A673 (cell line): ENCODE measurements around the gene PARPBP. TPM values are rescaled to one million over a fixed set of nuclear protein-coding genes. Genes with fewer than 3 reads are reported as not detected.

Experiments used
- BruUV-seq: library from RNA; stranded (reverse); fragments of 400-500 nt; replicated peaks from 2 replicates; lab custom pipeline; 2021; lab: Mats Ljungman, UMichigan
- CTCF ChIA-PET: fragments of 300-600 bp; sonication (Branson Sonifier 250); formaldehyde crosslinking; loops from one replicate; lab custom pipeline; 2022; ENCODE audit warnings: antibody characterized with exemption; lab: Charles Lee
- POLR2A ChIA-PET: fragments of 300-600 bp; sonication (Branson Sonifier 250); formaldehyde crosslinking; loops from one replicate; lab custom pipeline; 2022; ENCODE audit warnings: antibody characterized with exemption; ENCODE audit not compliant: low non-redundant PET; lab: Charles Lee
- DNase-seq: peaks from one replicate; pipeline ENCODE4 v3.0.0-alpha.2; 2015; ENCODE audit warnings: low spot score
- H3K27ac ChIP-seq: fragments of 200-600 bp; sonication (generic); 2 replicates; pipeline ENCODE4 v1.5.1; 2016; ENCODE audit warnings: mixed run types, low read depth, mild to moderate bottlenecking, mixed read lengths, antibody characterized with exemption, low read length; ENCODE audit not compliant: poor library complexity, severe bottlenecking
- H3K27me3 ChIP-seq: fragments of 200-600 bp; sonication (generic); replicated peaks from 2 replicates; pipeline ENCODE4 v1.6.1; 2017; ENCODE audit warnings: mixed run types, low read depth, mild to moderate bottlenecking, mixed read lengths, antibody characterized with exemption, low read length; ENCODE audit not compliant: insufficient read depth, poor library complexity
- H3K36me3 ChIP-seq: fragments of 200-600 bp; sonication (generic); 2 replicates; pipeline ENCODE4 v1.6.1; 2016; ENCODE audit warnings: mixed run types, mild to moderate bottlenecking, mixed read lengths, antibody characterized with exemption, low read length; ENCODE audit not compliant: insufficient read depth, poor library complexity, severe bottlenecking
- H3K4me1 ChIP-seq: fragments of 200-600 bp; sonication (generic); 2 replicates; pipeline ENCODE4 v1.6.1; 2017; ENCODE audit warnings: mixed run types, mild to moderate bottlenecking, mixed read lengths, antibody characterized with exemption, low read length; ENCODE audit not compliant: insufficient read depth, poor library complexity, severe bottlenecking
- H3K4me3 ChIP-seq: fragments of 200-600 bp; sonication (generic); 2 replicates; pipeline ENCODE4 v1.5.1; 2016; ENCODE audit warnings: low read depth, mixed run types, mild to moderate bottlenecking, mixed read lengths, low read length; ENCODE audit not compliant: poor library complexity, severe bottlenecking
- H3K9me3 ChIP-seq: fragments of 200-600 bp; sonication (generic); 2 replicates; pipeline ENCODE4 v1.6.1; 2016; ENCODE audit warnings: mixed run types, low read depth, mild to moderate bottlenecking, mixed read lengths, antibody characterized with exemption, low read length; ENCODE audit not compliant: poor library complexity, severe bottlenecking
- EZH2 ChIP-seq: fragments of 200-600 bp; sonication (generic); IDR thresholded peaks from 2 replicates; pipeline ENCODE4 v1.6.1; 2017; ENCODE audit warnings: borderline replicate concordance, low read depth, mild to moderate bottlenecking, mixed read lengths, antibody characterized with exemption, low read length; ENCODE audit not compliant: poor library complexity, severe bottlenecking
- intact Hi-C: fragments of 100-400 bp; cut with micrococcal nuclease; formaldehyde crosslinking; loops from one replicate; pipeline ENCODE4 v1.10.0; 2022; ENCODE audit not compliant: unreplicated experiment
- total RNA-seq: library from RNA; stranded (reverse); gene quantifications from 2 replicates; pipeline ENCODE4 v1.2.3, GENCODE V29; 2021
- TF ChIP-seq, protein P1 (sequence below): fragments of 300-800, 200-600 bp; sonication (generic); conservative IDR thresholded peaks from 2 replicates; pipeline ENCODE4 v1.5.1; 2017; ENCODE audit warnings: low read depth, mild to moderate bottlenecking, antibody characterized with exemption, low read length, moderate library complexity, mixed read lengths

The PARPBP gene
- total RNA-seq, 1 experiment from 2014 or later = 43.0 TPM

DNA sequence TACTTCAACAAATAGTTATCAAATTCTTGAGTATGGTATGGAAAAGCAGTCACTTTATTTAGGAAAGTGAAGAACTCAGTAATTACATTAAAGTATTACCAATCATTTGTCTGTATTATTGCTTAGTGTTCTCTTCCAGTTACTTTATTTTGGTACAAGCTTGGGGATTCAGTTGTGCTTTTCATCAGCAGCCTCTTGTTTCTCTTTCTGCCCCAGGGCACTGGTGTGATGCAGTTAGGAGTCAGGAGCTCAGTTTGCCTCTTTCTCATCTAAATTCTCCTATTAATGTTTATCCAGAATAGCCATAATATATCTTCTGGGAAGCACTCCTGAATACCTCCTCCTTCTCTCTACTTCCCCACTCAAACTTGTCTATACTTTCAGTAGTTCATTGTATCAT lies 52.0 kb downstream of the PARPBP start:
- CTCF ChIA-PET = no interaction called here

DNA sequence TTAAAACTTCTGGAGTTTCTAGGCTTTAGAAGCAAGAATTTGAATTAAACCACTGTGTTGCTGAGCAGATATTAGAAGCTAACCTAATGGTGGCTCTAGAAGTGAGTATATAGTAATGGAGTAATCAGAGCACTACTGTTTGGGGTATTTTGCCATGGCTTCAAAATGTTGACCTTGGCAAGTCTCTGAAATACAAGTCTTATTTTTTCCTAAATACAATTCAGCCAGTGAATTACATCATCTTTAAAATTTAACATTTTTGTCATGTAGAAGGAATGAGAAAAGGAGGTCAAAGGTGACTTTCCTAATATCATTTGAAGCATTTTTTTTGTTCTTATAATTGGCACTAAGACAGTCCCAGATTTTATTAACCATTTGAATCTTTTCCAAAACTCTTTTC lies 52.5 kb downstream of the PARPBP start:
- intact Hi-C loops = loop anchor here (5.0 to 10.0 kb wide), 2 partner anchors 310 to 532 kb away; partner anchors contain the start of gene IGF1
- Histone ChIP-seq H3K27me3 (peaks cover 39% of the 10 kb centered on the region), H3K27ac (no peak overlapping the region), H3K4me3 (no peak overlapping the region), H3K4me1 (no peaks in the 10 kb centered on the region), H3K36me3 (no peaks in the 10 kb centered on the region), H3K9me3 (no peaks in the 10 kb centered on the region)
- ChIA-PET CTCF (no interaction called here), POLR2A (no interaction called here)
- BruUV-seq = no TSS peak
- DNase-seq = no peak
- TF ChIP-seq EZH2 = no peak

More for the DNA sequence above, 52.0 kb downstream of the PARPBP start:
- no TSS peak for BruUV-seq
- no peaks in the 10 kb centered on the region for H3K4me1 ChIP-seq
- intact Hi-C loops = loop anchor here (5.0 to 10.0 kb wide), 2 partner anchors 310 to 533 kb away; partner anchors contain the start of gene IGF1
- no peaks in the 10 kb centered on the region for H3K36me3 ChIP-seq
- no peak for DNase-seq
- peaks cover 37% of the 10 kb centered on the region for H3K27me3 ChIP-seq
- TF ChIP-seq, protein P1, sequence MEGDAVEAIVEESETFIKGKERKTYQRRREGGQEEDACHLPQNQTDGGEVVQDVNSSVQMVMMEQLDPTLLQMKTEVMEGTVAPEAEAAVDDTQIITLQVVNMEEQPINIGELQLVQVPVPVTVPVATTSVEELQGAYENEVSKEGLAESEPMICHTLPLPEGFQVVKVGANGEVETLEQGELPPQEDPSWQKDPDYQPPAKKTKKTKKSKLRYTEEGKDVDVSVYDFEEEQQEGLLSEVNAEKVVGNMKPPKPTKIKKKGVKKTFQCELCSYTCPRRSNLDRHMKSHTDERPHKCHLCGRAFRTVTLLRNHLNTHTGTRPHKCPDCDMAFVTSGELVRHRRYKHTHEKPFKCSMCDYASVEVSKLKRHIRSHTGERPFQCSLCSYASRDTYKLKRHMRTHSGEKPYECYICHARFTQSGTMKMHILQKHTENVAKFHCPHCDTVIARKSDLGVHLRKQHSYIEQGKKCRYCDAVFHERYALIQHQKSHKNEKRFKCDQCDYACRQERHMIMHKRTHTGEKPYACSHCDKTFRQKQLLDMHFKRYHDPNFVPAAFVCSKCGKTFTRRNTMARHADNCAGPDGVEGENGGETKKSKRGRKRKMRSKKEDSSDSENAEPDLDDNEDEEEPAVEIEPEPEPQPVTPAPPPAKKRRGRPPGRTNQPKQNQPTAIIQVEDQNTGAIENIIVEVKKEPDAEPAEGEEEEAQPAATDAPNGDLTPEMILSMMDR = no peak
- no peak for TF ChIP-seq EZH2
- H3K27ac ChIP-seq = no peak overlapping the region
- POLR2A ChIA-PET = no interaction called here
- H3K4me3 ChIP-seq = no peak overlapping the region
- no peaks in the 10 kb centered on the region for H3K9me3 ChIP-seq

DNA sequence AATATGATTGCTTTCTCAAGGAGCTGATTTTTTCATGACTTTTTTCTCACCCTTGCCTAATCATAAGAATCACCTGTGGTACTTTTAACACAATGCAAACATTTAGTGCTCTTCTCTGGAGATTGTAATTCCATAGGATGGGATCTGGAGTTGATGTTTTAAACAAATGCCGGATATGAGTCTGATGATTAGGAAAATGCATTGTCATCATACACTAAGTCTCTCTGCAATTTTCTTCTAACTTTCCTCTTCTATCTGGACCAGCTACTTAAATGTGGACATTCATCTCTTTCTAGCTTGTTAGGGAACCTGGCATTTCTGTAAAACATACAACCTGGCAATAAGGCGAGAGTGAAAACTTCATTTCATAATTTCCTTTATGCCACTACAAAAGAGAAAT lies 54.1 kb downstream of the PARPBP start:
- TF ChIP-seq, protein P1 = no peak
- ChIA-PET CTCF (no interaction called here), POLR2A (no interaction called here)
- no peaks in the 10 kb centered on the region for H3K36me3 ChIP-seq
- no peak overlapping the region for H3K27ac ChIP-seq
- H3K4me1 ChIP-seq = no peaks in the 10 kb centered on the region
- no peaks in the 10 kb centered on the region for H3K9me3 ChIP-seq
- H3K27me3 ChIP-seq = peaks cover 50% of the 10 kb centered on the region
- no TSS peak for BruUV-seq
- H3K4me3 ChIP-seq = no peak overlapping the region
- no peak for DNase-seq
- intact Hi-C loops = loop anchor here (5.0 to 10.0 kb wide), 2 partner anchors 308 to 531 kb away; partner anchors contain the start of gene IGF1

DNA sequence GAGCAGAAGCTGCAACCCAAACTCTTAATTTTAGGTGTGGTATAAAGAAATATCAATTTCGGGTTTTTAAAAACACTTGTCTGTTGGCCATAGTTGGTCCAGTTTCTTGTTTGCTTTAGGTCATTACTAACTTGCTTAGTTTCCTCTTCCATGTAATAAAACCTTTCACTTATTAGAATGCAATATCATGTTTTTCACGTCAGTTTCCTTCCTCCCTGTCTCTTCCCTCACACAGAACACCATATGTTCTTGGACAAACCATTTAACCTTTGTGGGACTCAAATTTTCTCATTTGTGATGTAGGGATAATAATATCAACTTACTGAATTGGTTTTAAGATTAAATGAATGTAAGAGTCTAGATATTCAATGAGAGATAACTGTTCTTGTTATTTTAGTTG lies 54.8 kb downstream of the PARPBP start:
- ChIA-PET POLR2A (no interaction called here), CTCF (interaction anchor here (0.6 kb wide), 1 partner anchor 310 kb away, joined by 3 read pairs; no protein-coding TSS in a partner anchor)
- Histone ChIP-seq H3K36me3 (no peaks in the 10 kb centered on the region), H3K27ac (no peak overlapping the region), H3K4me3 (no peak overlapping the region), H3K9me3 (no peaks in the 10 kb centered on the region), H3K27me3 (peaks cover 56% of the 10 kb centered on the region), H3K4me1 (no peaks in the 10 kb centered on the region)
- no TSS peak for BruUV-seq
- intact Hi-C loops = loop anchor here (5.0 to 10.0 kb wide), 2 partner anchors 308 to 530 kb away; partner anchors contain the start of gene IGF1
- no peak for DNase-seq
- TF ChIP-seq, protein P1 = no peak
- TF ChIP-seq EZH2 = no peak
